GM21786 (cell line): ENCODE results near the gene MIPEP.

Experiments
- ATAC-seq: cut with Tn5 transposase; IDR thresholded peaks from one replicate; pipeline ENCODE4 v1.9.1; 2021; ENCODE audit not compliant: unreplicated experiment

Gene MIPEP

DNA sequence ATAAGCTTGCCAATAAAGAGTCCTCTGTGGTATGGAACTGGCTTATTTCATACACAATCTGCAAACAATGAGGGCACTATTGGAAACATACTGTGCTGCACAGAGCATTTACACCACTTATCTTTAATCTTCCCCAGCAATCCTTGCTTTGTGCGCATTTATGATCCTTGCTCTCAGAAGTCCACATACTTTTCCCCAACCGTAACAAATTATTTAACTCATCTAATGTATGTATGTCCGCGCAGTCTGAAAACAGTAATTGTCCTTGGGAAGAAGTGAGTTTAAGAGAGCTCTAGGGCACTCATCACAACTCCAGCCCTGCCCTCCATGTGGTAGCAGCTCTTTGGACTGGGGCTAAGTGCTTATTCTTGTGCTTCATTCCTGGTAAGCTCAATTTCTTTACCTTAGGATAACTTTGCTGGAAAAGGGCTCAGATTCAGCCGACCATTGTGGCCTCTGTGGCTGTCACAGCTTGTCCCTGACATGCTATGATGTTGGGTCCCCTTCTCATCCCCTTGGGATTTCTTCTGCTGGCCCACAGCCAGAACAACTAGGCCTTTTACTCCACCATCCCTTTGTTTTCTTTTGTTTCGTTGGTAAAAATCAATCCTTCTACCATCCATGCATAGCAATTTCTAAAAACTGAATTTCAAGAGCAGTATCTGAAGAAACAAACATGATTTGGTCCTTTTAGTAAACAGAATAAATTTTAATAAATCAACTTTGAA, 166.3 kb downstream of the MIPEP start:
- ATAC-seq = no peak

DNA sequence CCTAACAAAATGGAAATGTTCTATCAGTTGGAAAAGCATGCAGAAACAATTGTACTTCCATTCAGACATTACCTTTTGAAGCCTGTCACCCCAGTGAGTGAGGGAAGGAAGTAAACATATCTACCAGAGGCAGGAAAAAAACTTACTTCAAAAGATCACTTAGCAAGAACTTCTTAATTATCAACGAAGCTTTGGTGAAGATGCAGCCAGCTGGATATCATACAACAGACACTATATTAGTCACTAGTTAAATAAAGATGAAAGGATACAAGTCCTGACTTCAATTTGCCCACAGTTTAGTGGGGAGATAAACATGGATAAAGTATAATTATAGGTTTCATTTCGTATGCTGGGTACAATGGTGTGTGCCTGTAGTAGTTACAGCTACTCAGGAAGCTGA, 170.2 kb downstream of the MIPEP start:
- ATAC-seq = no peak

DNA sequence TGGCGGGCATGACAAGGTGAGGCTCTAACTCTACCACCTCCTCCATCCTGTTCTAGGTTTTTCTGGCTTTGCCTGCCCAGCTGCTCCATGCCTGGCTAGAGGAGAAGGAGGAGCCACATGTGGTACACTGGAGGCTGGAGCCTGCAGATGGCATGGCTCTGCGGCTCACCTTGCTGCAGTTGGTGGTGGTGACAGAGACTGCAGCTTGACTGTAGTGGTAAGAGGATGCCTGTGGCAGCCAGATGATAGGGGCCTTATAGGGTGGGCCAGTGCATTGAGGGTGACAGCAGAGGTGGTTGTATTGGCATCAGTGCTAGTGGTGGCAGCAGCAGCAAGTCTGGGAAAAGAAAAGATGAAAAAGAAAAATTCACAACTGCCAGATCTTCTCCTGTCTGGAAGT, 172.8 kb downstream of the MIPEP start:
- ATAC-seq = no peak

DNA sequence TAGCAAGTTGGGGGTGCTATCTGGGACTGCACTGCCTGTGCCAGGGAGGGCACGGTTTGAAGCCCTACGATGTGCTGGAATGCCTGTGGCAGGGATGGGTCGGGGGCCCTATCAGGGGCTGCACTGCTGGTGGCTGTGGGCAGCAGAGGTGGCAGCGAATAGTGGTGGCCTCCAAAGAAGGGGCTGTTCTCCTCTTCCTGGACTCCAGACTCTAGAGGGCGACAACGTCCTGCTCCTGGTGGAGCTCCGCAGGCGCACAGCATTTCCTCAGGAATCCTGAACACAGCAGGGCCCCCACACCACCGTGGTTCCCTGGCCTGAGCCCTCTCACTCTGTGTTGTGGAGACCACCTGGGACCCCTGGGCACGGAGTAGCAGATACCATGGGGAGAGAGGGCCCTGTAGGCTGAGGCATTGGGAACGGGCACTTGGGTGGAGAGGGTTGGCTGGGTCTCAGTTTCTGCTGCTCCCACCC, 173.4 kb downstream of the MIPEP start:
- no peak for ATAC-seq

DNA sequence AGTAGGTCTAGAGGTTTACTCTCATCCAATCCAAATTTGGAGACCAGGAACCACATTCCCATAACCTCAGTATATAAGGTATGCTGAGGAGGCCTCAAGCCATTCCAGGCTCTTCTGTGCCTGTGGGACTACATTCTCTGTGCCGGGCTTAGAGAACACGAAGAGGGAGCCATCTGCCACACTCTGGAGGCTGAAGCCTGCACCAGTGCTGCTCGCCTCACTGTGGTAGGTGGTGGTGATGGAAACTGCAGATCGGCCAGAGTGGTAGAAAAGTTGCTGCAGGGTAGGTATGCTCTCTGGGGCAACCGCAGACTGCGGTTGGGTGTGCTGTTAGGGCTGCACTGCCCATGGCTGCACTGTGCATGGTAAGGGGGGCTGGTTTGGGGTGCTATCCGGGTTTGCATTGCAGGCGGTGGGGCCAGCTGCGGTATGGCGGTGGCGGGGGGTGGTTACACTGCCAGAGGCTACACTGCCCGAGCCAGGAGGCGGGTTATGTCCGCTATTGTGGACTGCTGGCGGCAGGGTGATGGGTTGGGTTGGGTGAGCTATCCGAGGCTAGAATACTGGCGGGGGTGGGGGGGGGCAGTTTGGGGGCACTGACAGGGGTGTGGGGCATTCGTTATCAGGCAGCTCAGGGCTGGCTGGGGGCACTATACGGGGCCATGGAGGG, 174.0 kb downstream of the MIPEP start:
- no peak for ATAC-seq

DNA sequence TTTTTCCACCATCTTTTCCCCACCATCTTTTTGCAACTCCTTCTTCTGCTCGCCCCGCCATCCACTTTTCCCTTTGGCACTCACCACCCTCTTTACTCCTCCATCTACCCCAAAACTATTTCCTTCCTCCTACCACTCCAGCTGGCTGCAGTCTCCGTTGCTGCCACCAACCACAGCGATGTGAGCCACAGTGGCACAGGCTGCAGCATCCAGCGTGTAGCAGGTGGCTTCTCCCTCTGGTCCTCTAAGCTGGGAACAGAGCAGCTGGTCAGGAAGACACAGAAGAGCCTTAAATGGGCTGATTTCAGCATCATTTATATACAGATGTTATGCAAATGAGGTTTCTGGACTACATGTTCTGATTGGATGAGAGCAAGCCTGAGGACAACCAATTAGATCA, 174.5 kb downstream of the MIPEP start:
- no peak for ATAC-seq

DNA sequence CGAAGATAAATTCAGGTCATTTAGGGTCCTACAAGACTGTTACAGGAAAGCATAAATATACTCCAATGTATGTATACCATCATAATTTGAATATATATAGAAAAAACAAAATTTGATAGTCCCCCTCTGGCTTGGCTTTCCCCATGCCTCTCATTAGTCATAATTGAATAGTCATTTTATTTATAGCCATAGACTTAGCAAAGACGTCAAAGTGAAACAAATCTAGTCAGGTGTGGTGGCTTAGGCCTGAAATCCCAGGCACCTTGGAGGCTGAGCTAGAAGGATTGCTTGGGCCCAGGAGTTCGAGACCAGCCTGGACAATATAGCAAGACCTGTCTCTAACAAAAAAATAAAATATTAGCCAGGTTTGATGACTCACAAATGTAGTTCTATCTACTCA, 177.8 kb downstream of the MIPEP start:
- ATAC-seq = no peak

DNA sequence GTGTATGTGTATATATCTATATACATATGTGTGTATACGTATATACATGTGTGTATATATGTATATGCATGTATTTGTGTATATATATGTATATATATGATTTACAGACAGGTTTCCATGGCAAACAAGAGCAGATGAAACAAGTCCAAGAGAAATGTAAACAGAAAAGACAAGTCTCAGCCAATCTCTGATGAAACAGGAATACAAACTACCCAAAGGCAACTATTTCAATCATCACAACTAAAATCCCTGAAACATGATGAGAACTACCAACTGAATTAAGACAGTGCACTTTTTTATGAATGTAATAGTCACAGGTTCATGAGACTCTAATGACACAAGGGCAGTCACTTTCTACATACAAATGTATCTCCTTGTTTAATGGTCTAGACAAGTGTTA, 178.8 kb downstream of the MIPEP start:
- ATAC-seq = no peak

DNA sequence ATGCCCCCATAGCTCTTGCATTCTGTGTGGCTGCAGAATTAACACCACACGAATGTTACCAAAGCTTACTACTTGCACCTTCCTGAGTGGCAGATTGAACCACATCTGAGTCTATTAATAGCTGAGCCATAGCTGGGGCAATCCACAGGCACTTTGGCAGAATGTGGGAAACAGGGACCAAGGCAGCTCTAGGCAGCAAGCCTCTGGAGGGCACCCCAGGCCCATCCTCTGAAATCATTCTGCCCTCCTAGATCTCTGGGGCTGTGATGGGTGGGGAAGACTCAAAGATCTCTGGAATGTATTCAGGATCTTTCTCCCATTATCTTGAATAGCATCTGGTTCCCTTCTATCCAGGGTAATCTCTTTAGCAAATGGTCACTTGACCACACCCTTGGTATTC, 179.7 kb downstream of the MIPEP start:
- ATAC-seq = no peak

DNA sequence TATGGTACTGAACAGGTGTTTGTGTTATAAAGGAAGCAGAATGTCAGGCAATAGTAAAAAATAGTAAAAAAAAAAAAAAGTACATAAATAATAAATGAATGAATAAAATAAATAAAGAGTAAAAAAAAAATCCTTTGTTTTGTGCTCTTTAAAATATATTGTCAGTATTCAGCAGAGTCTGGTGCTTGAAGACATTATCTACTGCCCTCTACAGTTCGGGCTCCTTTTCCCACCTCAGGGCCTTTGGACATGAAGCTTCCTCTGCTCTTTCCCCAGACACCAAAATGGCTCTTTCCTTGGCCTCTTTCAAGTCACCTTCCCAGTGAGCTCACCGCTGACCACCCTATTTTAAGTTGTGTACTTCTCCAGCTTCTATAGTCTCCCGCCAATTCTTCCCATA, 181.5 kb downstream of the MIPEP start:
- ATAC-seq = no peak

DNA sequence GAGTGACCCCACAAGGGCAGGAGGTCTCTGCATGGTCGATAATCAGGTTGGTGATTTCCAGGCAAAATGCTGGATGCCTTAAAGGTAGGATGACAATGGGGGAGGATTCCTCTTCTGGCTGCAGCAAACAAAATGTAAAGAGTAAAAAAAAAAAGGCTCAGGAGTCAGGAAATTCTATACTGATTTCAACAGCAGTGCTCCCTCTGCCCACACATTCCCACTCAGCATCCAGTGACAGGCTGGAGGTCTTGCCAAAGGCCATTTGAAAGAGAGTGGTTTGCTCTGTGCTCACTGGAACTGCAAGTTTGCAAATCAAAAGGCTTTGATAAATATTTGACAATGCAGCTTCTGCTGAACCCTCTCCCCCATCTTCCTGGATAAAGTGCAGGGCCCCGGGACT, 183.6 kb downstream of the MIPEP start:
- ATAC-seq = no peak

DNA sequence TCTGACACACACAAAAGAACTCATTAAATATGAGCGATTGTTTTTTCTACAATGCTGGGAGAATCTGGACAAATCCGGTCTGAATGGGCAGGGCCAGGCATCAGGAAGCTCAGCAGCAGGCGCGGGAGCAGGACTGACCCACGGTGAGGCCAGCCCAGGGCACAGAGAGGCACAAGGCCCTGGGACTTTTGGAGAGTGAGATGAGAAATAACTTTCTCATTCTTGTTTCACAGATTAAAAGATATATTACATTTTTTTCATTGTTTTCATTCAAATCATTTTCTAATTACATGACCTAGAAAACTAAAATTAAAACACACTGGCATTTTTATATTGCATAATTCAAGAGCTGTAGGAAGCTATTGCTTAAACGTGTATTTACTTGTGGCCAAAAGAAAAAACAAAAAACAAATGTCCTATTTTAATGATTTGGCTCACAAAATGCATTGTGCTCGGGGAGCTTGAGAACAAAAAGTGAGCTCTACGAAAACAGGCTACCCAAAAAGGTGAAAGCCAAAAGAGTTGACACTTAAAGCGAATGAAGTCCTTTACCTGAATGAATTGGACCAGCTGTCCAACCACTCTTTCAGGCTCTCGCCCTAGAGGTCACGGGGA, 185.8 kb downstream of the MIPEP start:
- ATAC-seq = no peak

DNA sequence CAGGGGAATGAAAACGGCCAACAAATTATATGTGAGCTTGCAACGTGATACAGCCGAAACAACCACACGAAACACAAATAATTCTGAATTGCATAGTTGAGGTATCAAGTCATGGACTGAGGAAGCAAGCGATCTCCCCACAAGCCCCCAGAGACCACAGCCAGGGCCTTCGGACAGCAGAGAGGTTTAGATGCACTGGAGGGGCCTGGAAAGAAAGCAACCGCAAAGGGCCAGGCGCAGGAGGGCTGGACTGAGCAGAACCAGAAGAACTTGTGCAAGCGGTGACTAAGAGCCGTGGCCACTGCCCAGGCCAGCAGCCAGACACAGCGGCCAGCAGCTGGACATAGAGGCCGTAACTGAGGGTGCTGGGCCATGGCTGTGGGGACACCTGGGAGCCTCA, 187.6 kb downstream of the MIPEP start:
- no peak for ATAC-seq

DNA sequence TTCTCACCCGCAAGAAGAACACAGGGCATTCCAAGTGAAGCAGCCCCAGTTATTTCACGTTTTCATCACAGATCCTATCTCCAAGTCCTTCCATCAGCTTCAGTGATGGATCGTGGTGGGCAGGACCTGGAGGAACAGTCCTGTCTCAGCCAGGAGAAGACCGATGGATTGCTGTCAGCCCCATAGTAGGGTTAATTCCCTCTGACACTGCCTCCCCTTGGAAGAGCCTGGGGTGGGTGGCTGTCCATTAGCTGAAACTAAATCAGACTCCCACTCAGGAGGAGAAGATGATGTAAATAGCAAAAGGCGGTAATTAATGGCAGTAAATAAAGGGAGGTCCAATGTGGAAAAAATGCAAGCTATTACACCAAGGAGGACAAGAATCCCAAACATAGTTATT, 188.0 kb downstream of the MIPEP start:
- ATAC-seq = no peak

DNA sequence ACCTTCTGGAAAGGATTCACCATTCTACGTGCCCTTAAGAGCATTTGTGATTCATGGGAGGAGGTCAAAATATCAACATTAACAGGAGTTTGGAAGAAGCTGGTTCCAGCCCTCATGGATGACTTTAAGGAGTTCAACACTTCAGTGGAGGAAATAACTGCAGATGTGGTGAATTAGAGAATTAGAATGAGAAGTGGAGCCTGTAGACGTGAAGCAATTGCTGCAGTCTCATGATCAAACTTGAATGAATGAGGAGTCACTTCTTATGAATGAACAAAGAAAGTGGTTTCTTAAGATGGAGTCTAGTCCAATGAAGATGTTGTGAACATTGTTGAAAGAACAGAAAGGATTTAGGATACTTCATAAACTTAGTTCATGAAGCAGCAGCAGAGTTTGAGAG, 189.9 kb downstream of the MIPEP start:
- no peak for ATAC-seq

DNA sequence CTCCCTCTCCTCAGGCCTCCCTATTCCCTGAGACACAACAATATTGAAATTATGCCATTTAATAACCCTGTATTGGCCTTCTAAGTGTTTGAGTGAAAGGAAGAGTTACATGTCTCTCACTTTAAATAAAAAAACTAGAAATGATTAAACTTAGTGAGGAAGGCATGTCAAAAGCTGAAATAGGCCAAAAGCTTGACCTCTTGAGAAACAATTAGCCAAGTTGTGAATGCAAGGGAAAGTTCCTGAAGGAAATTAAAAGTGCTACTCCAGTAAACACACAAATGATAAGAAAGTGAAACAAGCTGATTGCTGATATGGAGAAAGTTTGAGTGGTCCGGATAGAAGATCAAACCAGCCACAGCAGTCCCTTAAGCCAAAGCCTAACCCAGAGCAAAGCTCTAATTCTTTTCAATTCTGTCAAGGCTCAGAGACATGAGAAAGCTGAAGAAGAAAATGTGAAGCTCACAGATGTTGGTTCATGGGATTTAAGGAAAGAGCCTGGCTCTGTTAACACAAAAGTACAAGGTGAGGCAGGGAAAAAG, 191.4 kb downstream of the MIPEP start:
- ATAC-seq = no peak

DNA sequence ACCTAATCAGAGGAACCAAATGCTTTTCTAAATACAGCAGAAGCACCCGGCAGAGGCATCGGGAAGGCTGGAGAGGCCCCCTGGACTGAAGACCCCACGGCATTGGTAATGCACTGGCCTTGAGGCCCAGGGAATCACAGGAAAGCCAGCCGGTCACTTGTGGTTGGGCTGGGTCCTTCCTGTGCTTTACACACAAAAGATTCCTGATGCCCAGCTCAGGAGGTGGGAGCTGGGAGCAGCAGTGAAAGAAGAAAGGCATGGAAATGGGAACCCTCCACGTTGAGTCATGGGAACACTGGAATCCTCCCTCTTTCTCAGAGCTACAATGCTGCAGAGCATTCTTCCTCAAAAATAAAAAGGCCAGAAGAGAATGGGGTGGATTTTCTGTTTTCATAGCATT, 192.6 kb downstream of the MIPEP start:
- no peak for ATAC-seq

DNA sequence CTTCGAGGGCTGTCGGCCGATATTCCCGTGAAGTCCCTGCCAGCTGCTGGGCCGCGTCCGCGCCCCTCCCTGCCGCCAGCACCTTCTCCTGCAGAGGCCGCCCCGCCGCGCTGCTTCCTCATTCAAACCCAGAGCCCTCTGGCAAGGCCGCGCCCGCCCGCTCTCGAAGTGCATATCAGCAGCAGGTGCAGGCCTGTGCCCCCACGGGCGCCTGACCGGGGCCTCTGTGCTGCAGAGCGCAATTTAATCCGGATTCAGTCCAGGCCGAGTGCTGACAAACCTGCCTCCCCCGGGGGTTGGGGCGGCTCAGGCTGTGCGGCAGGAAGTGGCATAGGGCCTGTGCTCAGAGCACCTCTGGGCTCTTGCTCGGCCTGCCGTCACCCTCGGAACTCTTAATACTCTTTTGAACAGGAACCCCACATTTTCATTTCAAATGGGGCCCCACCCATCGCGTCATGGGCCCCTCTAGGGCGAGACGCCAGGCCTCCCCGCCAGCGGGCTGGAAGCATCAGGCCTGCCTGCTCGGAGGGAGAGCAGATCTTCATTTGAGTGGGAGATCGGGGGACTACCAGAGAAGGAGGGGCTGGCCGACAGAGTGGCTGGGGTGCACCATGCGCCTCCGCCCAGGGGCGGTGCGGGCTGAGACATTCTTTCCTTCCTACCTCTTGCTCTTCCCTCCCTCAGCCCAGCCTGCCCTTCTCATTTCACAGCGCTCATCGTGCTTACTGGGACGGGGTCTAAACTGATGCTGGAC, 193.3 kb downstream of the MIPEP start:
- ATAC-seq = peak; percentile 88

DNA sequence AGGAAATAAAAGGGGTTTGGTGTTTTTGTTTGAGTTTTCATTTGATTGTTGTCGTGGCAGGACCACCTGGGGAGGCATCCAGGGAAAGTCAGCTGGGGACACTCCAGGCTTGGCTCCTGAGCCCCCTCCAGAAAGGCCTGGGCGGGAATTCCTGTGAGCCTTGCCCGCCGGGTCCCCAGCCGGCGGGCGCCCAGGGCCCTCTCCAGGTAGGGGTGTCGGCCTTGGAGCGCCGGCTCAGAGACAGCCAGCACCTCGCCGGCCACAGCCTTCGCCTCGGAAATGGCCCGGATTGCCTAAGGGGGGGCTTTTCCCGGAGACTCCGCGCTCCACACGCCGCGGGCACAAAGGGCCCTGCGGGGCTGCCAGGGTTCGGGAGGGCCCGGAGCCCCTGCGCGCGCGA, 194.0 kb downstream of the MIPEP start:
- ATAC-seq = no peak

DNA sequence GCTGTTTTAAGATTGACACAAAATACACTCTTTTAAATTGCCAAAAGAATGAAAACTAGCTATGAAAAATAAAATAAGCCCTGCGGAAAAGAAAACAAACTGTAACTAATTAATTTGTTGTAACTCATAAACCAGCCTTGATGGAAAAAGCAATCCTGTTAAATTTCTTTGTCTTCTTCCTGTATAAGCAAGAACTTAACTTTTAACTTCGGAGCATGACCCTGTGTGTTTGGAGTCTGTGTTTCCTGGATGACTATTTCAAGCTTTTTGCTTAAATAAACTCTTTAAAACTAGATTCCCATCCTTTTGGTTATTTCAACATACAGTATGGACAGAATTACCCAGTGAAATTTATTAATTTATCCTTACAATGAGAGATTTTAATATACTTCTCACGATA, 196.4 kb downstream of the MIPEP start:
- ATAC-seq = no peak

DNA sequence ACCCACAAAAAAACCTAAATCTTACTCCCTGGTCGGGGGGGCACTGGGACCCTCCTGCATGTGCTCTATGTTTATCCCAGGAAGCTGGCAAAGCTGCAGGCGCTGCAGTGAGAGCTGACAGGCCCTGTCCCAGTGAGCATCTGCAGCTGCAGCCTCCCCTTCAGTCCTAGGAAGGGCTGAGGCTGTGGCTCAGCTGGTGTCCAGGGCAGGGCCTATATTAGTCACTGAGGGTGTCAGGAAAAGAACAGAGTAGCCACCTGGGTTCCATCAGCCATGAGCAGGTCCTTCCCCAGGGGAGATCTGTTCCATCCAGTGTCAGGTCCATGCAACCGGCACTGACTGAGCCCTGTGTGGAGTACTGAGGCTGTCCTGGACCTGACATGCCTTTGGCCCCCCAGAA, 198.5 kb downstream of the MIPEP start:
- no peak for ATAC-seq
